Mucosa of descending colon (tissue), 3 donors: ENCODE measurements around the gene PAQR5. TPM values are rescaled to one million over a fixed set of nuclear protein-coding genes. Genes with fewer than 3 reads are reported as not detected.

ENCODE experiments used
- ATAC-seq: fragments of 200-7000 bp; cut with Tn5 transposase; one replicate; pipeline ENCODE4 v1.9.1; 2020; ENCODE audit warnings: mild to moderate bottlenecking, moderate library complexity
- DNase-seq, 3 donors: peaks; one replicate each; pipeline ENCODE4 v3.0.0-alpha.2; 2020
- H3K36me3 ChIP-seq: fragments of 200-600 bp; one replicate; pipeline ENCODE4 v1.8.0; 2021; ENCODE audit warnings: low read depth, mild to moderate bottlenecking
- H3K4me1 ChIP-seq: fragments of 200-600 bp; one replicate; pipeline ENCODE4 v1.8.0; 2021; ENCODE audit warnings: low read depth, mild to moderate bottlenecking
- H3K4me3 ChIP-seq: fragments of 200-600 bp; one replicate; pipeline ENCODE4 v1.8.0; 2021; ENCODE audit warnings: mild to moderate bottlenecking
- H3K9me3 ChIP-seq: fragments of 200-600 bp; one replicate; pipeline ENCODE4 v1.8.0; 2021; ENCODE audit warnings: mild to moderate bottlenecking
- CTCF ChIP-seq: fragments of 200-600 bp; IDR thresholded peaks from one replicate; pipeline ENCODE4 v1.8.0; 2022; ENCODE audit warnings: antibody characterized with exemption, mild to moderate bottlenecking
- intact Hi-C, 2 donors: fragments of 100-400 bp; cut with DNase I in 1 of 2; cut with micrococcal nuclease in 1 of 2; formaldehyde crosslinking; loops; one replicate each; pipeline versions ENCODE4 v1.11.0 to v1.11.1; 2022; cut with DNase I, micrococcal nuclease
- total RNA-seq, 3 donors: library from RNA; stranded (reverse); fragmentation: NEBNext Ultra II Directional in 2 of 3; extraction: Animal tissue kit (Norgen Biotek cat#: 25700) in 2 of 3; gene quantifications; one replicate each; pipeline versions ENCODE4 v1.2.1 to v1.2.4, GENCODE V29; 2021 to 2023
- donor health status: DM: no; HTN: no; CAD: no; lungs with moderate emphysema.
- donor health status: DM: no; HTN: no; CAD: no.
- donor health status: DM: no; HTN: yes; CAD: no.

The PAQR5 gene
- total RNA-seq, 3 donors from 2014 or later = 27.7 to 82.6 (median 37.7) TPM

GRCh38 chr15:69424748-69425413, 126.2 kb downstream of the PAQR5 start:
- H3K9me3 ChIP-seq = no peaks in the 10 kb centered on the region
- TF ChIP-seq CTCF = no peak
- DNase-seq = no peak
- H3K36me3 ChIP-seq = no peaks in the 10 kb centered on the region
- no peak for ATAC-seq
- H3K4me1 ChIP-seq = no peaks in the 10 kb centered on the region
- intact Hi-C loops = no loop called here
- H3K4me3 ChIP-seq = no peak overlapping the region

GRCh38 chr15:69433831-69434230, 135.1 kb downstream of the PAQR5 start:
- intact Hi-C loops = no loop called here
- DNase-seq (no peak), ATAC-seq (no peak)
- H3K9me3 ChIP-seq = no peaks in the 10 kb centered on the region
- no peak overlapping the region for H3K4me3 ChIP-seq
- no peak for TF ChIP-seq CTCF
- no peaks in the 10 kb centered on the region for H3K36me3 ChIP-seq
- H3K4me1 ChIP-seq = no peaks in the 10 kb centered on the region

- DNase-seq (no peak), ATAC-seq (no peak)
- intact Hi-C loops = no loop called here
- H3K4me1 ChIP-seq = no peaks in the 10 kb centered on the region
- H3K9me3 ChIP-seq = no peaks in the 10 kb centered on the region
- no peaks in the 10 kb centered on the region for H3K36me3 ChIP-seq
- H3K4me3 ChIP-seq = no peak overlapping the region
- TF ChIP-seq CTCF = no peak
These were observed 135.5 kb downstream of the PAQR5 start for GRCh38 chr15:69434238-69434637.

- intact Hi-C loops = no loop called here
- ATAC-seq (no peak), DNase-seq (no peak)
- H3K4me3 ChIP-seq = no peak overlapping the region
- TF ChIP-seq CTCF = no peak
- H3K36me3 ChIP-seq = no peaks in the 10 kb centered on the region
- H3K4me1 ChIP-seq = no peaks in the 10 kb centered on the region
- no peaks in the 10 kb centered on the region for H3K9me3 ChIP-seq
These were observed 136.0 kb downstream of the PAQR5 start for GRCh38 chr15:69434679-69435078.

- Histone ChIP-seq H3K4me1 (no peaks in the 10 kb centered on the region), H3K9me3 (no peaks in the 10 kb centered on the region), H3K36me3 (no peaks in the 10 kb centered on the region), H3K4me3 (no peak overlapping the region)
- ATAC-seq (no peak), DNase-seq (no peak)
- no peak for TF ChIP-seq CTCF
- intact Hi-C loops = no loop called here
These were observed 137.3 kb downstream of the PAQR5 start for GRCh38 chr15:69435985-69436384.

GRCh38 chr15:69436951-69437350, 138.2 kb downstream of the PAQR5 start:
- Histone ChIP-seq H3K4me3 (no peak overlapping the region), H3K36me3 (no peaks in the 10 kb centered on the region), H3K9me3 (no peaks in the 10 kb centered on the region), H3K4me1 (no peaks in the 10 kb centered on the region)
- no peak for ATAC-seq
- no peak for TF ChIP-seq CTCF
- DNase-seq = no peak
- intact Hi-C loops = no loop called here
